PFSK-1 (cell line): Measurements from ENCODE around the gene OTULIN.

Experiments
- POLR2AphosphoS5 ChIP-seq: IDR thresholded peaks from 2 replicates; pipeline ENCODE4 v1.6.1; 2012; ENCODE audit warnings: low read depth, mild to moderate bottlenecking, control low read depth, low read length, moderate library complexity
- TAF1 ChIP-seq: IDR thresholded peaks from 2 replicates; pipeline ENCODE4 v1.6.1; 2012; ENCODE audit warnings: low read length, control low read depth, borderline replicate concordance; ENCODE audit not compliant: insufficient read depth
- TF ChIP-seq, protein P1 (sequence below), 2 experiments: IDR thresholded peaks; 2 replicates each; pipeline versions ENCODE4 v1.6.1 to v1.8.0; 2011 to 2012; ENCODE audit warnings: low read depth in 2 of 2, low read length in 2 of 2, control low read depth in 1 of 2, inconsistent platforms in 1 of 2, mild to moderate bottlenecking in 1 of 2, moderate library complexity in 1 of 2; ENCODE audit not compliant: insufficient read depth in 1 of 2

GRCh38 chr5:14735944-14736343, 71.4 kb downstream of the OTULIN start:
- no peak for TF ChIP-seq POLR2AphosphoS5
- no peak for TF ChIP-seq TAF1
- TF ChIP-seq, protein P1, sequence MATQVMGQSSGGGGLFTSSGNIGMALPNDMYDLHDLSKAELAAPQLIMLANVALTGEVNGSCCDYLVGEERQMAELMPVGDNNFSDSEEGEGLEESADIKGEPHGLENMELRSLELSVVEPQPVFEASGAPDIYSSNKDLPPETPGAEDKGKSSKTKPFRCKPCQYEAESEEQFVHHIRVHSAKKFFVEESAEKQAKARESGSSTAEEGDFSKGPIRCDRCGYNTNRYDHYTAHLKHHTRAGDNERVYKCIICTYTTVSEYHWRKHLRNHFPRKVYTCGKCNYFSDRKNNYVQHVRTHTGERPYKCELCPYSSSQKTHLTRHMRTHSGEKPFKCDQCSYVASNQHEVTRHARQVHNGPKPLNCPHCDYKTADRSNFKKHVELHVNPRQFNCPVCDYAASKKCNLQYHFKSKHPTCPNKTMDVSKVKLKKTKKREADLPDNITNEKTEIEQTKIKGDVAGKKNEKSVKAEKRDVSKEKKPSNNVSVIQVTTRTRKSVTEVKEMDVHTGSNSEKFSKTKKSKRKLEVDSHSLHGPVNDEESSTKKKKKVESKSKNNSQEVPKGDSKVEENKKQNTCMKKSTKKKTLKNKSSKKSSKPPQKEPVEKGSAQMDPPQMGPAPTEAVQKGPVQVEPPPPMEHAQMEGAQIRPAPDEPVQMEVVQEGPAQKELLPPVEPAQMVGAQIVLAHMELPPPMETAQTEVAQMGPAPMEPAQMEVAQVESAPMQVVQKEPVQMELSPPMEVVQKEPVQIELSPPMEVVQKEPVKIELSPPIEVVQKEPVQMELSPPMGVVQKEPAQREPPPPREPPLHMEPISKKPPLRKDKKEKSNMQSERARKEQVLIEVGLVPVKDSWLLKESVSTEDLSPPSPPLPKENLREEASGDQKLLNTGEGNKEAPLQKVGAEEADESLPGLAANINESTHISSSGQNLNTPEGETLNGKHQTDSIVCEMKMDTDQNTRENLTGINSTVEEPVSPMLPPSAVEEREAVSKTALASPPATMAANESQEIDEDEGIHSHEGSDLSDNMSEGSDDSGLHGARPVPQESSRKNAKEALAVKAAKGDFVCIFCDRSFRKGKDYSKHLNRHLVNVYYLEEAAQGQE (IDR thresholded peaks at IDR 0.05; ENCODE audit: insufficient read depth in 1 of 2, low read depth in 2 of 2, low read length in 2 of 2): no peak
